NCI-H128 (cell line): ENCODE results near the gene AKT1.

Source experiments
- DNase-seq: peaks from one replicate; lab custom pipeline; 2025; ENCODE audit not compliant: unreplicated experiment; lab: John Stamatoyannopoulos, UW

The AKT1 gene

GRCh38 chr14:104773505-104774452 lies 21.8 kb downstream of the AKT1 start:
- DNase-seq: no peak

DNA sequence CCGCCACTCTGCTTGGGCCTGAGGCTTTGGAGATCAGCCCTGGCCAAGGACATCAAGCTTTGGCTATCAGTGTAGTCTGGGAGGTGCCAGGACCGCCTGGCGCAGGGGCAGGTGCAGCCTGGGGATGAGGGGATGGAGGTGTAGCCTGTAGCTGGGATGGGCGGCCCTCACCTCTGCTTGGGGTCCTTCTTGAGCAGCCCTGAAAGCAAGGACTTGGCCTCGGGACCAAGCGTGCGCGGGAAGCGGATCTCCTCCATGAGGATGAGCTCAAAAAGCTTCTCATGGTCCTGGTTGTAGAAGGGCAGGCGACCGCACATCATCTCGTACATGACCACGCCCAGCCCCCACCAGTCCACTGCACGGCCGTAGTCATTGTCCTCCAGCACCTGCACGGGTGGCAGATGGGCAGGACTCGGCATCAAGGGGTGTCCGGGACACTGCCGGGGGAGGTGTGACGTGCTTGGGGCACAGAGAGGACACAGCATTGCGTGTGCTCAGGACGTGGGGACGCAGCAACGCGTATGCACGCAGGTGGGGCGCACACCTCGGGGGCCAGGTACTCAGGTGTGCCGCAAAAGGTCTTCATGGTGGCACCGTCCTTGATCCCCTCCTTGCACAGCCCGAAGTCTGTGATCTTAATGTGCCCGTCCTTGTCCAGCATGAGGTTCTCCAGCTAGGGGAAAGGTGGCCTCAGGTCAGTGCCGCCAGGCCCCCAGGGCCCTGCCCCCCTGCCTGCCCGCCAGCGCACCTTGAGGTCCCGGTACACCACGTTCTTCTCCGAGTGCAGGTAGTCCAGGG lies 22.6 kb downstream of the AKT1 start:
- DNase-seq: no peak

DNA sequence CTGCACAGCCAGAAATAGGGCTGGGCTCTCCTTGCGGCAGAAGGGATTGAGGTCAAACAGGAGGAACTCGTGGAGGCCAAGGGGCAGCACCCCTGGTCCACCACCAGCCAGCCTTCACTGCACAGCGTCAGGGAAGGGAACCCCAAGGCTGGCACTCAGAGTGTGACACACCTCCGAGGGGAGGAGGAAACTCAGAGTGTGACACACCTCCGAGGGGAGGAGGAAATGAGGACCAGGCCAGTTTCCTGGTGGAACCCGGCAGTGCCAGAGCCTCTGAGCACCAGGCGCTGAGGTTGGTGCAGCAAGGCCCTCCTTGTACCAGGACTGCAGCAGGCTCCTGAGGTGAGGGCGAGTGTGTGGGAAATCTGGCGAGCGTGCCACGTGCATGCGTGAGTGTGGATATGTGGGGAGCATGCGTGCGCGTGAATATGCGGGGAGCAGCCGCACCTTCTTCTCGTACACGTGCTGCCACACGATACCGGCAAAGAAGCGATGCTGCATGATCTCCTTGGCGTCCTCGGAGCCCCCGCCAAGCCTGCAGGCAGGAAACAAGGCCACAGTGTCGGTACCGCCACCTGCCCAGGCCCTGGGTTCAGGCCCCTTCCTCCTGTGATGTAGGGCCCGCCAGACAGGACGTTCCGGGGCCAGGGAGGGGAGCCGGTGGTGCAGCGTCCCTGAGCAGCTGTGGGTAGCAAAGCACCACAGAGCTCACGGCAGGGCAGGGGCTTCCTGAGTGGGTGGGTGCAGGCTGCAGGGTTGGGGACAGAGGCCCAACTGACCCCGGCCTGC lies 23.4 kb downstream of the AKT1 start:
- DNase-seq: no peak

DNA sequence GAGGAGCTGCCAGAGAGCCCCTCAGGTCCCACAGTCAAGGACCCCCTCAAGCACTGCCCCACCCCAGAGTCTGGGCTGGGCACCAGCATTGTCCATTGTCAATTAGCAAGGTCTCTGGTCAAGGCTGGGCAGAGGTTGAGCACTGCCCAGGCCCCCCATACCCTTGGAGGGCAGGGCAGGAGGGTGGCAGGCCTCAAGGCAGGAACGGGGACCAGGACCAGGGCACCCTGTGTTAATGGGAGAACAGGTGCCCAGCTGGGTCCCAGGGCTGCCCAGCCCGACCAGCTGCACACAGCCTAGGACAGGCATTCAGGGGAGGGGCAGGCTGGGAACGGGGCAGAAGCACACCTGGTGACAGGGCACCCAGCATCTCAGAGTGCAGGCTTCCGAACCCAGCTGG lies 24.2 kb downstream of the AKT1 start:
- DNase-seq: no peak

DNA sequence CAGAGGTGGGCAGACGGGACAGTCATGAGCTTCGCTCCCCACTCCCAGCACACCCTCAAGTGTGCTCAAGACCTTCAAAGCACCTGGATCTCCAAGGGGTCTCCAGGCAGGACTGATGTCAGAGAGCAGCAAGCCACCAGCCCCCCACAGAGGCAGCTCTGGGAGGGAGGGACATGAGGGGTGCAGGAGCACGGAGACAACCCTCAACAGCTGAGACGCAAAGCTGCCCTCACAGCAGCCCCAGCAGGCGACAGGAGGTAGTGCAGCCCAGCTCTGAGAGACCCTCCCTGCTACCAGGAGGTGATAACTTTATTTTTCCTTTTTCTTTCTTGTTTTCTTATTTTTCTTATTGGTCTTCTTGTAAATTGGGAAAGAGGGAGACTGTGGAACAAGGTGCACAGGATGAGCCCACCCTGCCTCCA lies 24.7 kb downstream of the AKT1 start:
- no peak for DNase-seq

- no peak for DNase-seq
These were observed 25.4 kb downstream of the AKT1 start for GRCh38 chr14:104770072-104770579.

DNA sequence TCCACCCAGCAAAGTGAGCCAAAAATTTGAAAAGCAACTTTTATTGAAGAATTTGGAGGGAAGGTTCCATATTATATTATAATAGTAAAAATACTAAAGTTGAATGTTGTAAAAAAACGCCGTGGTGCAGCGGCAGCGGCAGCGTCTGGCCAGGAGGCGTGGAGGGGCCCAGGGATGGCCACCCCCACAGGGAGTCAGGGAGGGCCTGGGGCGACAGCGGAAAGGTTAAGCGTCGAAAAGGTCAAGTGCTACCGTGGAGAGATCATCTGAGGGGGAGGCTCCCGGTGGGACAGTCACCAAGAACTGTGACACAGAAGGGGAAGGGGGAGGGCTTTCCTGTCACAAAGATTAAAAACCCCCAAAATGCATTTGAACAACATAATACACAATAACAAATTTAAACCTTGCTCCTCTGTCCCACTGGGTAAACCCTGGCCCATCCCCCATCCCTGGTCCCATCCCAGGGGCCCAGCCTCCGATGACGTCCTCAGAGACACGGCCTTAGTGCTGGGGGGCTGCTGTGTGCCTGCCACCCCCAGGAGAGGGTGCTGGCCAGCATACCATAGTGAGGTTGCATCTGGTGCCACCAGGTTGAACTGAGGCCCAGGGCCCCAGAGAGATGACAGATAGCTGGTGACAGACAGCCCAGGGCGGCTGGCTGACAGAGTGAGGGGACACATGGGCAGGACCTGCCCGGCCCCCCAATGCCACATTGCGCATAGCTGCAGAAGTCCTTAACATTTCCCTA lies 26.1 kb downstream of the AKT1 start:
- DNase-seq: no peak

DNA sequence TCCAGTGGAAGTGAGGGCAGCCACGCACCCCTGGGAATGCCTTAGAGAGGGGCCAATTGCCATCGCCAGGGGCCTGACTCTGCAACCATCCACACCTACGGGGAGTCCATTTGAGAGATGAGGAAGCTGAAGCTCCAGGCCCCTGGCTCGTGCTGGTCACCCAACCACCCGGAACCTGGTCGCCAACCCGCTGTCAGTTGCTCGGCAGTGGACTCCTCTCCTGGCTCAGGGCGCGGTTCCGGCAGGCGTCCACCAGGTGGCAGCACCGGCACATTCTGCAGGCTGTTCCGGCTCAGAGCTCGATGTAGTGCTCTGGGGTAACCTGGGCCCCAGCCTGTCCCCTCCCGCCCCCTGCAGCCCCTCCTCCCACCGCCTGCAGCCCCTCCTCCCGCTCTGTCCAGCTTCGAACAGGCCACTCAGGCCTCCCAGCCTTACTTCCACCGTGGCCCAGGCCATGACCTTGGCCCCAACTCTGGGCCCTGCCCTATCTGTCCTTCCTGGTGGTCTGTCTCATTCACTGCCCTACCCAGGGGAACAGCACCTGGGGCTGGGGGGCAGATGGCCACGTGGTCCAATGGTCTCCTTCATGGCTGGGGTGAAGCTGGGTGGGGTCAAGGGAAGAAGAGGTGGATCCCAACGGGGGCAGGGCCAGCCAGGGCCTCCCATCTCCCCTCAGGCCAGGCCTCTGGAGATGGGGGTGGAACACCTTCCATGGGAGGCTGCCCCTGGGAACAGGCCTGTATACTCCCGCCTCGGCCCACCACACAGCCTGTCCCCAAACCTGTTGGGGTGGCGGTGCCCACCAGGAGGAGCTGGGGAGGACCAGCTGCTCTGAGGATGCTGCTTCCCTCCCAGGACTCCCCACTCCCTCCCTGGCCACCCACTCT lies 26.9 kb downstream of the AKT1 start:
- peak; percentile 78 for DNase-seq

- no peak for DNase-seq
These were observed 28.0 kb downstream of the AKT1 start for GRCh38 chr14:104767634-104767918.

DNA sequence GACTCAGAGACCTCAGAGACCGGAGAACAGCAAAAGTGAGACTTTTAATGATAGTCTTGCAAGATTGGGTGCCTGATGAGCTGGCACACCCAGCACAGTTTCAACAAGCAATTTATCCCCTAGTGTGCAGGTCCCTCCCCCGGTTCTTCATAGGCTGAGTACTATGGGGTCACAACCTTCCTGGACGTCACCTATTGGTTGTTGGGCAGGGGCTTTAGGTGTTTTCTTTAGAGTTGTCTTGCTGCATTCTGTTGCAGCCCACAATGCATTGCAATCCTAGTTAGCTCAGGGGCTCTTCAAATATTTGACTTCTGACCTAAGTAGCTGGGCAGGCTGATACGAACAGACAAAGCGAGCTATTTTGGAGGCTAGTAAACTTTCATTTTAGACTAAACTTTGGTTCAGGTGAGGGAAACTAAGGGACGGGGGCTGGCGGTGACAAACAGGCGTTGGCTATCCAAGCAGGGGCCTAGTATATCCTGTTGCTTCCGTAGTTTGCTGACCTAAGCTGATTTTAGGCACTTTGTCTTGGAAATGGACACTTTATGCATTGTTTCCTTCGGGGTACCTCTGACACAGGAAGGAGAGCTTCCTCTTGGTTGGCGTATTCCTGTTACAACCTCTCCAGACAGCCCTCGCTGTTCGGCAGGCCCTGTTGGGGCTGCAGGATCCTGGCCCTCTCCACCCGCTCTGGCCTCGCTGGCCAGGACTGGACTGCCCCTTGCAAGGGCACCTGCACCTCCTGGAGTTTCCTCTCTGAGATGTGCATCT lies 28.5 kb downstream of the AKT1 start:
- no peak for DNase-seq

DNA sequence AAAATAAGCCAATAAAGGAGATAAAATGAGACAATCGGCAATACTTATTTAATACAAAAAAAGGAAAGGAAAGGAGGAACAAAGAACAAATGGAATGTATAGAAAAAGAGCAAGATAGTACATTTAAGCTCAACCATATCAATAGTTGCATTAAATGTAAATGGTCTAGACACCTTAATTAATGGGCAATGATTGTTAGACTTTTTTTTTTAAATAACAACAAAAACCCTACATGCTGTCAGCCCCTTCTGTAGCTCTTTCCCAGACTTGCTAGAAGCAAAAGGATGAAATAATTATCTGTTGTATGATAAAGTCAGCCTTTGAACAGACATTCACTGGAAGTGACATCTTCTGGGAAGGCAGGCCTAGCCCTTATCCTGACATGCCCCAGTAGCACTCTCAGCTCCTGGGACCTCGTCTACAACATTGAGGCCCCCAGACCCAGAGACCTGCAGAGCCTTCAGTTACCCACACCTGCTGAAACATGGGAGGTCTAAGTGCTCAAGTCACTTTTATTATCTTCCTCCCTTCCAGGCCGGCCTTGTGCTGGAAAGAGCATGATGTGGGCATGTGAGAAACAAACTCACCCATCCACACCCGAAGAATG lies 29.2 kb downstream of the AKT1 start:
- DNase-seq: no peak

GRCh38 chr14:104765517-104765916 lies 30.0 kb downstream of the AKT1 start:
- no peak for DNase-seq

- peak; percentile 38 for DNase-seq
These were observed 36.3 kb downstream of the AKT1 start for GRCh38 chr14:104758981-104759969.

DNA sequence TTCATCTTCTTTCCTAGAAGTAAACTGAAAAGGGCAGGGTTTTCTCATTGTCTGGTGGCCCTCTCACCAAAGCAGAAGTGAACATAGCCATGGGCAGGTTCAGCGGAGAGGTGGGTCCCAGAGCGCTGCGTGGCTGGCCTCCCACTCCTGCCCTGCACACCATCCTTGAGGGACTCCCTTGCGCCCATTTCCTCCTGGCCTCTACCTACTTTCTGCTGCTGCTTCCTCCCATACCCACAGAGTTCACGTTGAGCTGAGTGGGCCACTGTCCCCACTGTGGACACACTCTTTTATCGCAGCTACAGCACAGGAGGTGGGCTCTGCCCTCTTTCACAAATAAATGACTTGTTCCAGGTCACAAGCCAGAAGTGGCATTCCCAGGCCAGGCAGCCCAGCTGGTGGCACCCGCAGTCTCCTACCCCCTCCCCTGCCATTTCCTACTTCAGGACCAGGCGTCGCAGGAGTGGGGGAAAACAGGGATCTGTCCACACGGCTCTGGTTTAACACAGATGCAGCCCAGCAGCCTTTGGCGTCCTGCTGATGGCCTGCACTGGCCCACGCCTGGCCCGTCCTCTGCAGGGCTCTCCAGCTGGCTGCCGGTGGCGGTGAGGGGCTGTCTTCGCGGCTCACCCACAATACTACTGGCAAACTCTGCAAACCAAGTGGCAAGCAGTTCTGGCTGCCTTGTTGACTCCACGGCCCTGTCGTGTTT lies 37.7 kb downstream of the AKT1 start:
- DNase-seq: no peak

- no peak for DNase-seq
These were observed 38.3 kb downstream of the AKT1 start for GRCh38 chr14:104757238-104757585.

GRCh38 chr14:104756477-104757237 lies 38.9 kb downstream of the AKT1 start:
- no peak for DNase-seq
